Stimulated activated CD4-positive, alpha-beta T cell treated with anti-CD3 and anti-CD28 coated beads, TNF-alpha, amount 100 ng/mL, for 48 hours (primary cell): Measurements from ENCODE around the gene COL18A1.
"Not testable (repeated sequence)": the region's sequence is repeated elsewhere in the genome, so short reads cannot be mapped to it uniquely, and the experiment has no call there.

ENCODE experiments used
- DNase-seq, 3 donors: peaks; one replicate each; pipeline ENCODE4 v3.0.0-alpha.2; 2020; ENCODE audit warnings: low read depth in 3 of 3

Gene COL18A1

DNA sequence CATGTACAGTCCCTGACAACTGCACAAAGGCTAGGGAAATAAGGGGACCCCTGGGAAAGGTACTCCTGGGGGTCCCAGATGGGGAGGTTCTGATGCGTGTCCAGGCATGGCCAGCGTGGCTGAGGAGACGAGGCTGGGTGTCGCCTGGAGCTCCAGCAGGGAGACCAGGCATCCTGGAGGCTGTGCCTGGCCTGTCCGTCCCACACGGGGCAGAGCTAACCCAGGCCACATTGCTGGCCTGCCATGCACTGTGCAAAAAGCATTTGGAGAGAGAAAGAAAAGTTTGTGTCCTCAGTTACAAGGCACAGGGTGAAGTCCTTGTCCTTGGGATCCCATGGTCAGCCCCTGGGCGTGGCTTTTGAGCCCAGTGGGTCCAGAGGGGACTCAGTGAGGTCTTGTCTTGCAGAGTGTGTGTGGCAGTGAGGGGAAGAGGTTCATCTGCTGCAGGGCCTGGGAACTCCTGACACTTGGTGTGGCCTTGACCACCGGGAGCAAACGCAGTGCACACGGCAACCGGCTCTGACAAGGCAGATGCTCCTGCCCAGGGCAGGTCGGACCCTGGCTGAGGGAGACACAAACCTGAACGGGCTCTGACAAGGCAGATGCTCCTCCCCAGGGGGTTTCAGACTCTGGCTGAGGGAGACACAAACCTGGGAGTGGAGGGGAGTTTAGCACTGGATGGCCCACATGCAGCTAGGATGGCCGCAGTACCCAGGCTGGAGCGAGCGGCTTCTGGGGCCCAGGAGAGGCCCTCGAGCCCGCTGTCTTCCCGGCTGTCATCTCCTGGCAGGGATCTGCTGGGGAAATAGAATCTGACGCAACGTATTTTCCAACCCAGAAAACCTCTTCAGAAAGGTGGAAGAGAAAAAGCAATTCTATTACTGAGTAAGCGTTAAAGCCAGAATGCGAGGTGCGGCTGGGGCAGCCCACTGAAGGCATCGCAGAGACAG lies 37.3 kb upstream of the COL18A1 start:
- no peak for DNase-seq

DNA sequence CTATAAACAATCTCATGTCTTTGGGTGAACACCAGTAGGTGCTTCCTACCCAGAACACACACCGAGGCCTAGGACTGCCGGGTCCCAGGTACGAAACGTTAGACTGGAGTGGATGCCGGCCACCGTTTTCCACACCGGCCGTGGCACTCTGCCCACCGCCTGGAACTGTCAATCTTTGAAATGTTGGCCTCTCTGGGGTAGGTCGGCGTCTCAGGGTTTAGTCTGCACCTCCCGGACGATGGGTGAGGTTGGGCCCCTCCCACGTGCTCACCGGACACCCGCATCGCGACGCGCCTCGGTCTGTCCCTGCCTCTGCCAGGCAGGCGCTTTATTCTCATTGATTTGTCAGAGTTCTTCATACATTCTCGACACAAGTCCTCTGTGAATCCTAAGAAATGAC lies 35.9 kb upstream of the COL18A1 start:
- DNase-seq: not testable (repeated sequence)

GRCh38 chr21:45370575-45370974 lies 34.4 kb upstream of the COL18A1 start:
- DNase-seq: no peak

GRCh38 chr21:45371081-45371480 lies 33.9 kb upstream of the COL18A1 start:
- no peak for DNase-seq

DNA sequence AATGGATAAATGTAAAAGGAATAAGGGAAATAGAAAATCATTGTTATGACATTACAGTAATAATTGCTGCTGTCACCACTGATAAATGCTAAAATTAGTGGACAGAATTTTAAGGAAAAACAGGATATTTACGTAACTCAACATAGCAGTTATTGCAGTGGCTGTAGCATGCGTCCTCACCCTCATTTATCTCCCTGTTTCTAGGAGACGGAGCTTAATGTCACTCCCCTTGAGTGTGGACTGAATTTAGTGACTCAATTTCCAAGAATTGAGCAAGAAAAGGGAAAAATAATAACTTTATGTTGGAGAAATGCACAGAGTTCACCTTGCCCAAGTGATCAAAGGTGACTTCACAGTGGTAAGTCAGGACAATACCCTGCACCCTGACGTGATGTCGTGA lies 33.3 kb upstream of the COL18A1 start:
- no peak for DNase-seq

- no peak for DNase-seq
Observed at GRCh38 chr21:45372732-45373355, 32.1 kb upstream of the COL18A1 start.

- DNase-seq: no peak
Observed at GRCh38 chr21:45373991-45374816, 30.8 kb upstream of the COL18A1 start.

- no peak for DNase-seq
Observed at GRCh38 chr21:45374826-45375455, 30.0 kb upstream of the COL18A1 start.

DNA sequence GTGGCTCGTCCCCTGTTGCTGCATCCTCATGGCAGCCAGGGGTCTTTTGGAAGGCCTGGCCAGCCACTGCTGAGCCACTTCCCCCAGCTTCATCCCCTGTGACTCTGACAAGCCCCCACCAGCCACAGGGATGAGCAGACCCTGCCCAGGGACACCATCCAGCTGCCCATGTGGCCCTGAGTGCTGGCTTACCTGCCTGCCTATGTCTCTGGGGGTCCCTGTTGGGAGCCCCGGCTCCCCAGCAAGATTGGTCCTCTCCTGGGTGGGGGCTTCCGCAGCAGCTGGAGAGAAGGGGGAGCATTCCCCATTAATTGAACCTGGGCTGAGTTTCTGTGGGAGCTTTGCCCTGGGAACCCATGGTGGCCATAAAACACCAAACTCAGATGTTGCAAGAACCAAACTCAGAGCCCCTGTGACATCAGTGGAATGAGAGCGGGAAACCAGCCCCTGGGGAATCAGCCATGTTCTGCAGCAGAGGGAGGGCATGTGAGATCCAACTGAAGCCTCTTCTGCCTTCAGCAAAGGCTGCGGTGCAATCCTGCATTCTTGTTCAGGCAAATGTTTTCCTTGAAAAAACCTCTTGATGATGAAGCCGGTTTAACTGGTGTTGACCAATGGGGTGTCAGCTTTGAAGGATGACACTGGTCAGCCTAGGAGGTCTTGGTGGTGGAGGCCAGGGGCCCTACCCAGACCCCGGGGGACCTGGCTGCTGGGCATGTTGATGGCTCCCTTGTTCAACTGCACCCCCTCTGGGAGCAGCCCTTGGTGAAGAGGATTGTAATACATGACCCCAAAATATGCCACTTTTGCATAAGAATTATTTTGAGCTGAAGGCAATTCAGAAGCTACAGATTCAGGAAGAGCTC lies 28.3 kb upstream of the COL18A1 start:
- no peak for DNase-seq

- no peak for DNase-seq
Observed at GRCh38 chr21:45377325-45377709, 27.6 kb upstream of the COL18A1 start.

GRCh38 chr21:45377866-45378257 lies 27.1 kb upstream of the COL18A1 start:
- DNase-seq: no peak

- DNase-seq: no peak
Observed at GRCh38 chr21:45378258-45378966, 26.6 kb upstream of the COL18A1 start.

DNA sequence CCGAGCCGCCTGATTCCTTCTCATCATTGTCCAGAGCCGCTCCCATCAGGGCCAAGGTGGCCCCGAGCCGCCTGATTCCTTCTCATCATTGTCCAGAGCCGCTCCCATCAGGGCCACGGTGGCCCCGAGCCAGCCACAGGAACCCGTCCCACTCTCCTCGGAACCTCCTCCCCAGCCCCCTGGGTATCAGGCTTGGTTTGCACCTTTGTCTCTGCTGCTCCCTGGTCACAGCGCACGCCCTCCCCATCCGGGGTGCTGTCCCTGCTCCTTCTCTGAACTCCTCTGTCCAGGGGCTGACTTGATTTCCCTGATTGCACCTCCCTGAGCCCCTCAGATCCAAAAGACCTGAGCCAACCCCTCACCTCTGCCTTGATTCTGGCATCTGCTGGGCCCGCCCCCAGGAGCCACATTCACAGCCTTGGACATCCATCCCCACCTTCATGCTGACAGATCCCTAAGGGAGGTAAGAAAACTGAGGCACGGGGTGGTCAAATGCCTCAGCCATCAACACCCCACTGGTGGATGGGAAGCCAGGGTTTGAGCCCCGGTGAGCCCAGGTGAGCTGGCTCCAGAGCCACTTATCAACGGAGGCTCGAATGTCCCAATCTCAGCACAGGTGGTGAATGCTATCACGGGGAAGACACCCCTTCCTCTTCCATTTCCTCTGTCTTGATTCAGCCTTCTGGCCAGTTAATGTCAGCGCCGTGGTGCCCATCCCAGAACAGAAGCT lies 25.6 kb upstream of the COL18A1 start:
- DNase-seq: no peak

DNA sequence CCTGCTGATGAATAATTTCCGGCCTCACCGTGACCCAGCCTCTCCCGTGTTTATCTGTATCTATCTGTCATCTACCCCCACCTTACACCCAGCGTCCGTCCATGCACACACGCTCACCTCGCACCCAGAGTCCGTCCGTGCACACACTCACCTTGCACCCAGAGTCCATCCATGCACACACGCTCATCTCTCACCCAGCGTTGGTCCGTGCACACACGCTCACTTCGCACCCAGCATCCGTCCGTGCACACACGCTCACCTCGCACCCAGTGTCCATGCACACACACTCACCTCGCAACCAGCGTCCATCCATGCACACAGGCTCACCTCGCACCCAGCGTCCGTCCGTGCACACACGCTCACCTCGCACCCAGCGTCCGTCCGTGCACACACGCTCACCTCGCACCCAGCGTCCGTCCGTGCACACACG lies 25.0 kb upstream of the COL18A1 start:
- no peak for DNase-seq

DNA sequence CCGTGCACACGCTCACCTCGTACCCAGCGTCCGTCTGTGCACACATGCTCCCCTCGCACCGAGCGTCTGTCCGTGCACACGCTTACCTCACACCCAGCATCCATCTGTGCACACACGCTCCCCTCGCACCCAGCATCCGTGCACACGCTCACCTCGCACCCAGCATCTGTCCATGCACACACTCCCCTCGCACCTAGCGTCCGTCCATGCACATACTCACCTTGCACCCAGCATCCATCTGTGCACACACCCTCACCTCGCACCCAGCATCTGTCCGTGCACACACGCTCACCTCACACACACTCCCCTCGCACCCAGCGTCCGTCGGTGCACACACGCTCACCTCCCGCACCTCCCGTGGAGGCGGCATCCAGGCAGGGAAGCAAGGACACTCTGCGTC lies 24.4 kb upstream of the COL18A1 start:
- no peak for DNase-seq

DNA sequence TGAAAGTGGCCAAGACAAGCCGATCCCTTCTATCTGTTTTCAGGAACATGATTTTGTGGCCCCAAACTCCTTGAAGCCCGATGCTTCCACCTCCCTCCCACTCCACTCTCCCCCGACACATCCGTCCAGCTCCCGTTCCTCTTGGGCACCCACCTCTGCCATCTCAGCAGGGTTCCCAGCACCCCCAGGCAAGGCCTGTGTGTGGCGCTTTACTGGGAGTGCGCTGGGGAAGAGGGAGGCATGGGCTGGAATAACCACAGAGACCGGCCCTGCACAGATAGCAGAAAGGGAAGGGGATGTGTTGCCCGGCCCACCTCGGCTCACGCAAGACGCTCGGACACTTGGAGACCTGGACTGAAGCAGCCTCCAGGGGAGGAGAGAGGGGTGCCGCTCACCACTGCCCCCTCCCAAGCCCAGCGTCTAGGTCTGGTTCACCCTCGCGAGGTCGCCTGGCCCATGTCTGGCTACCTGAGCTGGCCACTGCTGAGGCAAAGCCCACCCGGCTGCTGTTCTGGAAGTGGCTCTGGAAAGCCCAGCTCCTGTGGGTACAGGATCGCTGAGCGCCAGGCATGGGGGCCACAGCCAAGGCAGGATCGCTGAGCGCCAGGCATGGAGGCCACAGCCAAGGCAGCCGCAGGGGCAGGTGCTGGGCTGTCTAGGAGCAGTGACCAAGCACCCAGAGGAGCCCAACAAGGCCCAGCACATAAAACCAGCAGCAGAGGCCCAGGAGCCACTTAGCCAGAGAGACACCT lies 23.8 kb upstream of the COL18A1 start:
- no peak for DNase-seq

DNA sequence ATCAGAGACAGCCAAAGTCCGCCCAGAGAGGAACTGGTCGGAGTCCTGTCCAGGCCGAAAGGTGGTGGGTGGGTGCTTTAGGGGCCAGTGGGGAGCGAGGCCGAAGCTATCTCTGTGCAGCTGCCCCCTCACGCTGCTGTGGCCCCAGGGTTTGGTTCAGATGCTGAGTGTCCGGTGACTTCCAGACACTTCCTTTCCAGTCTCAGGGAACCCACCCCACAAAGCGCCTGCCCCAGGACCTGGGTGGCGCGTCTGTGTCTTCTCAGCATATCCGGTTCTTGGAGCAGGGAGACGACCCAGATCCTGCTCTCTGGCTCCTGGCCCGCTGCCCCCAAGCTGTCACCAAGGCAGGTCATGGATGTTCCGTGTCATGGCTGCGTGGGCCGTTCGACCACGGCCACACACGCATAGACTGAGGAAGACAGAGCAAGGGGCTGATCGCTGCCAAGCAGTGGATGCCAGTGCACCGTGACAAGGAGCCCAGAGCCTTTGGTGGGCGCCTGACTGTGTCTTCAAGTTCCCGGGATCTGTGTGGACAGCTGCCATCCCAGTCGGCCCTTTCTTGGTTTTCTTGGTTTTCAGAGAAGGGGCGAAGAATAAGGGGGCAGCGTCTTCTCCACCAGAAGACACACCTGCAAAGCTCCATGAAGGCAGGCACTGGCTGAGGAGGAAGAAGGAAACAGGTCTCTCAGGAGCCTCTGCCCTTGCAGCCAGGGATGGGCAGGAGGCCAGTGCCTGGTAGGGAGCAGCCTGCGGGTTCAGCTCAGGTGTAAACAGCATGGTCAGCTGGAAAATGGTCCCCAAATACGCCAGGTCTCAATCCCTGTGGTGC lies 22.9 kb upstream of the COL18A1 start:
- DNase-seq: no peak

DNA sequence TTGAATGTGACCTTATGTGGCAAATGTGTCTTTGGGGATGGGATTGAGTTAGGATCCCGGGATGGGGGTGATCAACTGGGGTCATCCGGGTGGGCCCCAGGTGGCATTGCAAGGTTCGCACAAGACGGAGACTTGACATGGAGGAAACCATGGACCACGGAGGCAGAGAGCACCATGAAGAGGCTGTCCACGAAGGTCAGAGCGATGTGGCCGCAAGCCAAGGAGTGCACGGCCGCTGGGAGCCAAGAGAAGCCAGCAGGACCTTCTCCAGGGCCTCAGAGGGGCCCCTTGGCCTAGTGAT lies 22.3 kb upstream of the COL18A1 start:
- no peak for DNase-seq
